Measurements from ENCODE around the gene ZEB2. TPM values are rescaled to one million over a fixed set of nuclear protein-coding genes. Genes with fewer than 3 reads are reported as not detected.

ZEB2 gene
- total RNA-seq, 3 donors from 2014 or later, result 53.7 to 225 (median 83.2) TPM

GRCh38 chr2:144550084-144550483, 30.2 kb upstream of the ZEB2 start:
- intact Hi-C loops (cut with DNase I; ENCODE audit: low total_unique reads), result no loop called here
- H3K36me3 ChIP-seq, result no peaks in the 10 kb centered on the region
- TF ChIP-seq POLR2A (IDR thresholded peaks at IDR 0.05) (no peak), POLR2AphosphoS5 (IDR thresholded peaks at IDR 0.05) (no peak), CTCF (IDR thresholded peaks at IDR 0.05) (no peak)
- no peak overlapping the region for H3K4me3 ChIP-seq
- no peaks in the 10 kb centered on the region for H3K9me3 ChIP-seq
- H3K27ac ChIP-seq, result no peak overlapping the region
- no peak for DNase-seq (ENCODE audit: low spot score in 2 of 2)
- no peaks in the 10 kb centered on the region for H3K27me3 ChIP-seq
- no peaks in the 10 kb centered on the region for H3K4me1 ChIP-seq

GRCh38 chr2:144548532-144549191, 28.7 kb upstream of the ZEB2 start:
- no peaks in the 10 kb centered on the region for H3K4me1 ChIP-seq
- no peak for DNase-seq (ENCODE audit: low spot score in 2 of 2)
- H3K9me3 ChIP-seq, result no peaks in the 10 kb centered on the region
- H3K27ac ChIP-seq, result no peak overlapping the region
- H3K4me3 ChIP-seq, result no peak overlapping the region
- no peak for TF ChIP-seq POLR2A (IDR thresholded peaks at IDR 0.05)
- TF ChIP-seq CTCF (IDR thresholded peaks at IDR 0.05), result no peak
- no peak for TF ChIP-seq POLR2AphosphoS5 (IDR thresholded peaks at IDR 0.05)
- H3K36me3 ChIP-seq, result no peaks in the 10 kb centered on the region
- no peaks in the 10 kb centered on the region for H3K27me3 ChIP-seq
- intact Hi-C loops (cut with DNase I; ENCODE audit: low total_unique reads), result loop anchor here (10.0 kb wide), 1 partner anchor 1024 kb away; no protein-coding TSS in a partner anchor

GRCh38 chr2:144548088-144548487, 28.2 kb upstream of the ZEB2 start:
- H3K4me3 ChIP-seq, result no peak overlapping the region
- H3K27ac ChIP-seq, result no peak overlapping the region
- DNase-seq (ENCODE audit: low spot score in 2 of 2), result no peak

GRCh38 chr2:144547494-144547893, 27.6 kb upstream of the ZEB2 start:
- no peak overlapping the region for H3K27ac ChIP-seq
- DNase-seq (ENCODE audit: low spot score in 2 of 2), result no peak
- TF ChIP-seq POLR2AphosphoS5 (IDR thresholded peaks at IDR 0.05), result no peak
- no peak for TF ChIP-seq POLR2A (IDR thresholded peaks at IDR 0.05)
- TF ChIP-seq CTCF (IDR thresholded peaks at IDR 0.05), result no peak
- intact Hi-C loops (cut with DNase I; ENCODE audit: low total_unique reads), result loop anchor here (10.0 kb wide), 1 partner anchor 1023 kb away; no protein-coding TSS in a partner anchor
- H3K4me1 ChIP-seq, result no peaks in the 10 kb centered on the region
- H3K9me3 ChIP-seq, result no peaks in the 10 kb centered on the region
- H3K4me3 ChIP-seq, result no peak overlapping the region
- no peaks in the 10 kb centered on the region for H3K27me3 ChIP-seq
- no peaks in the 10 kb centered on the region for H3K36me3 ChIP-seq

More at GRCh38 chr2:144548088-144548487, 28.2 kb upstream of the ZEB2 start:
- no peaks in the 10 kb centered on the region for H3K36me3 ChIP-seq
- TF ChIP-seq CTCF (IDR thresholded peaks at IDR 0.05) (no peak), POLR2AphosphoS5 (IDR thresholded peaks at IDR 0.05) (no peak), POLR2A (IDR thresholded peaks at IDR 0.05) (no peak)
- H3K27me3 ChIP-seq, result no peaks in the 10 kb centered on the region
- intact Hi-C loops (cut with DNase I; ENCODE audit: low total_unique reads), result loop anchor here (10.0 kb wide), 1 partner anchor 1023 kb away; no protein-coding TSS in a partner anchor
- H3K9me3 ChIP-seq, result no peaks in the 10 kb centered on the region
- H3K4me1 ChIP-seq, result no peaks in the 10 kb centered on the region

GRCh38 chr2:144546933-144547332, 27.0 kb upstream of the ZEB2 start:
- H3K9me3 ChIP-seq, result no peaks in the 10 kb centered on the region
- TF ChIP-seq CTCF (IDR thresholded peaks at IDR 0.05) (no peak), POLR2A (IDR thresholded peaks at IDR 0.05) (no peak), POLR2AphosphoS5 (IDR thresholded peaks at IDR 0.05) (no peak)
- H3K27me3 ChIP-seq, result no peaks in the 10 kb centered on the region
- H3K27ac ChIP-seq, result no peak overlapping the region
- intact Hi-C loops (cut with DNase I; ENCODE audit: low total_unique reads), result loop anchor here (10.0 kb wide), 1 partner anchor 1022 kb away; no protein-coding TSS in a partner anchor
- no peaks in the 10 kb centered on the region for H3K4me1 ChIP-seq
- no peak for DNase-seq (ENCODE audit: low spot score in 2 of 2)
- no peaks in the 10 kb centered on the region for H3K36me3 ChIP-seq
- H3K4me3 ChIP-seq, result no peak overlapping the region

Measured in breast epithelium (tissue), 4 donors.